NCI-H526 treated with DMSO at 0.1 percent for 48 hours (cell line): Measurements from ENCODE around the gene ACOD1.

ENCODE experiments used
- DNase-seq: peaks from one replicate; lab custom pipeline; 2025; lab: John Stamatoyannopoulos, UW

The ACOD1 gene

GRCh38 chr13:76991796-76992547 lies 43.7 kb downstream of the ACOD1 start, which contains the start of gene CLN5:
TSS of gene CLN5 (plus strand) at chr13:76992081. CDS start at chr13:76992099, 18 bp downstream.
- DNase-seq = peak; percentile 95

GRCh38 chr13:76992548-76993001 lies 44.3 kb downstream of the ACOD1 start:
- DNase-seq = no peak

GRCh38 chr13:76993021-76993420 lies 44.7 kb downstream of the ACOD1 start:
- DNase-seq = no peak

GRCh38 chr13:76993473-76993872 lies 45.2 kb downstream of the ACOD1 start:
- DNase-seq = no peak

- DNase-seq = no peak
These were observed 46.0 kb downstream of the ACOD1 start for GRCh38 chr13:76994281-76994680.

- DNase-seq = no peak
These were observed 52.2 kb downstream of the ACOD1 start for GRCh38 chr13:77000475-77000874.

GRCh38 chr13:77001540-77001939 lies 53.2 kb downstream of the ACOD1 start:
- no peak for DNase-seq

GRCh38 chr13:77001963-77002587 lies 53.8 kb downstream of the ACOD1 start:
- no peak for DNase-seq

GRCh38 chr13:77002590-77003190 lies 54.4 kb downstream of the ACOD1 start:
- peak; percentile 14 for DNase-seq
